Measurements from ENCODE around the gene ARL2.
A peak's percentile ranks its signal among the peaks of the same experiment; 100 is the strongest.
"Not testable (repeated sequence)": the region's sequence is repeated elsewhere in the genome, so short reads cannot be mapped to it uniquely, and the experiment has no call there.

The ARL2 gene

GRCh38 chr11:65021509-65021908, 7.5 kb downstream of the ARL2 start:
- DNase-seq = no peak
- Histone ChIP-seq H3K27me3 (replicated peaks) (no peaks in the 10 kb centered on the region), H3K36me3 (replicated peaks) (no peaks in the 10 kb centered on the region), H3K27ac (no peak overlapping the region), H3K4me3 (ENCODE audit: low read depth, low read length) (no peak overlapping the region)
- TF ChIP-seq, protein P1, sequence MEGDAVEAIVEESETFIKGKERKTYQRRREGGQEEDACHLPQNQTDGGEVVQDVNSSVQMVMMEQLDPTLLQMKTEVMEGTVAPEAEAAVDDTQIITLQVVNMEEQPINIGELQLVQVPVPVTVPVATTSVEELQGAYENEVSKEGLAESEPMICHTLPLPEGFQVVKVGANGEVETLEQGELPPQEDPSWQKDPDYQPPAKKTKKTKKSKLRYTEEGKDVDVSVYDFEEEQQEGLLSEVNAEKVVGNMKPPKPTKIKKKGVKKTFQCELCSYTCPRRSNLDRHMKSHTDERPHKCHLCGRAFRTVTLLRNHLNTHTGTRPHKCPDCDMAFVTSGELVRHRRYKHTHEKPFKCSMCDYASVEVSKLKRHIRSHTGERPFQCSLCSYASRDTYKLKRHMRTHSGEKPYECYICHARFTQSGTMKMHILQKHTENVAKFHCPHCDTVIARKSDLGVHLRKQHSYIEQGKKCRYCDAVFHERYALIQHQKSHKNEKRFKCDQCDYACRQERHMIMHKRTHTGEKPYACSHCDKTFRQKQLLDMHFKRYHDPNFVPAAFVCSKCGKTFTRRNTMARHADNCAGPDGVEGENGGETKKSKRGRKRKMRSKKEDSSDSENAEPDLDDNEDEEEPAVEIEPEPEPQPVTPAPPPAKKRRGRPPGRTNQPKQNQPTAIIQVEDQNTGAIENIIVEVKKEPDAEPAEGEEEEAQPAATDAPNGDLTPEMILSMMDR (IDR thresholded peaks at IDR 0.05; ENCODE audit: low read depth, low read length, missing control alignments) = no peak
- in situ Hi-C loops (cut with HindIII; ENCODE audit: low pct_ligation_motif_present, low sequenced_read_pairs) = no loop called here

DNA sequence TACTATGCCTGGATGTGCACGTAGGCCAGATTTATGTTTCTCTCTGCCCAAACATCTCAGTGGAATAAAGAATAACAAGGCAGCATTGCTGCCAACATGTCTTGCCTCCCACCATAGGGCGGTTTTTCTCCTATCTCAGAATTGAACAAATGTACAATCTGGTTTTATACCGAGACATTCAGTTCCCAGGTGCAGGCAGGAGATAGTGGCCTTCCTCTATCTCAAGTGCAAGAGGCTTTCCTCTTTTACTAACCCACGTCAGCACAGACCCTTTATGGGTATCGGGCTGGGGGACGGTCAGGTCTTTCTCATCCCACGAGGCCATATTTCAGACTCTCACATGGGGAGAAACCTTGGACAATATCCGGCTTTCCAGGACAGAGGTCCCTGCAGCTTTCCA, 9.5 kb downstream of the ARL2 start:
- in situ Hi-C loops (cut with HindIII; ENCODE audit: low pct_ligation_motif_present, low sequenced_read_pairs); H3K27me3 ChIP-seq (replicated peaks): not testable (repeated sequence)

DNA sequence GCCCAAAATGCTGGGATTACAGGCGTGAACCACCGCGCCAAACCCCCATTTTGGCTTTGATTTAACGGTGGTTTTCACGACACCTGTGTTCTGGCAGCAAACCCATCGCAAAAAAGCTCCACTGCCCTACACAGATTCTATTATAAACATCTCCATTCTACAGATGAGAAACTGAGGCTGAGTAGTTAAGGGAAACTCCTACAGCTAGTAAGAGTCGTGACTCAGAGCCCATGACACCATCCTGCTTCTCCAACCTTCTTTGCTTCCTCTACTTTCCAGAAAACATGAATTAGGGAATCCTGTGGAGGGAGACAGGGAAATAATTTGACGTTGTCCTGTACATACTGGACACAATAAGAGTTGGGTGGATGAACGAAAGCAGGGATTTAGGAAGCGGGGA, 12.8 kb downstream of the ARL2 start:
- Histone ChIP-seq H3K4me3 (ENCODE audit: low read depth, low read length) (peak overlapping the region; percentile 71), H3K36me3 (replicated peaks) (no peaks in the 10 kb centered on the region), H3K27me3 (replicated peaks) (no peaks in the 10 kb centered on the region), H3K27ac (no peak overlapping the region)
- in situ Hi-C loops (cut with HindIII; ENCODE audit: low pct_ligation_motif_present, low sequenced_read_pairs) = no loop called here
- TF ChIP-seq, protein P1 (IDR thresholded peaks at IDR 0.05; ENCODE audit: low read depth, low read length, missing control alignments) = no peak
- DNase-seq = no peak

More for the DNA sequence above, 9.5 kb downstream of the ARL2 start:
- not testable (repeated sequence) for H3K4me3 ChIP-seq (ENCODE audit: low read depth, low read length); H3K27ac ChIP-seq; H3K36me3 ChIP-seq (replicated peaks); DNase-seq

DNA sequence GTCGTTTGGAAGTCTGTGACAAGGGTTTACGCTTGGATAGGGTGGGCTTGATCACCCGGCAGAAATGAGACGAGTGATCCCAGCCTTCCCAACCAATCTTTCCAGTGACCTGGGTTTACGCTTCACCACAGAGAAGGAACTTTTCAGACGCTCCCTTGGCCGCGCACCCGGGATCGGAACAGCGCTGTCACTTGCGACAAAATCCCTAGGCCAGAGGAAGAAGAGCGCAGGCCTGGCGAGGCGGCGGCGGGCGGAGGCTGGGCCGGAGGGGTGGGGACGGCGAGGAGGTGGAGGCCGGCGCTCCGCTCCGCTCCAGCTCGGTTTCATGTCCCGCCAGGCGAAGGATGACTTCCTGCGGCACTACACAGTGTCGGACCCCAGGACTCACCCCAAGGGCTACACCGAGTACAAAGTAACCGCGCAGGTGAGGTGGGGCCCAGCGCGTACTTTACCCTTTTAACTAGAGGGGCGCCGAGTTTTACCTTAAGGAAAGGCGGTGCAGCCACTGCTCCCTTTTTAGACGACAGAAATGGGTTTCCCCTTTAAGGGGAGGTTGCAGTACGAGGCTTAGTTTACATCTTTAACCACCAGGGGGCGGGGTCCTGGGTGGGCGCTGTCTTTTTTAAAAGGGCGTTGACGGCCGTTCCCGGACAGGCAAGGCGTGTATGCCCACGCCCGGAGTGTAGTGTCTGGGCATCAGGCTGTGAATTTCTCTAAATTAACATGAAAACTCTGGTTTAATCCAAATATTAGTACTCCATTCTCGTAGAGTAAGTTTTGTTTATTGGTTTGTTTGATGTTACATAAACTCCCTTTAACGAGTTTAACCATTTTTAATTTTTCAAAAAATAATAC, 13.5 kb downstream of the ARL2 start, which contains the start of gene SNX15:
TSS of gene SNX15 (plus strand) at position 227 of the 855 bp plus-strand sequence. CDS start at position 326, 99 bp downstream.
- peak within 1 kb of the TSS; percentile 58 for H3K27ac ChIP-seq
- H3K4me3 ChIP-seq (ENCODE audit: low read depth, low read length) = peak within 1 kb of the TSS; percentile 71
- in situ Hi-C loops (cut with HindIII; ENCODE audit: low pct_ligation_motif_present, low sequenced_read_pairs) = no loop called here
- H3K36me3 ChIP-seq (replicated peaks) = peaks cover 2% of the 10 kb centered on the region
- no peaks in the 10 kb centered on the region for H3K27me3 ChIP-seq (replicated peaks)
- TF ChIP-seq, protein P1 (IDR thresholded peaks at IDR 0.05; ENCODE audit: low read depth, low read length, missing control alignments) = peak; percentile 75
- DNase-seq = peak; percentile 94

GRCh38 chr11:65032216-65032615, 18.3 kb downstream of the ARL2 start:
- DNase-seq = no peak
- Histone ChIP-seq H3K27ac (no peak overlapping the region), H3K4me3 (ENCODE audit: low read depth, low read length) (no peak overlapping the region), H3K36me3 (replicated peaks) (peaks cover 9% of the 10 kb centered on the region), H3K27me3 (replicated peaks) (no peaks in the 10 kb centered on the region)
- TF ChIP-seq, protein P1 (IDR thresholded peaks at IDR 0.05; ENCODE audit: low read depth, low read length, missing control alignments) = no peak
- in situ Hi-C loops (cut with HindIII; ENCODE audit: low pct_ligation_motif_present, low sequenced_read_pairs) = no loop called here

- DNase-seq = no peak
- in situ Hi-C loops (cut with HindIII; ENCODE audit: low pct_ligation_motif_present, low sequenced_read_pairs) = no loop called here
- Histone ChIP-seq H3K4me3 (ENCODE audit: low read depth, low read length) (no peak overlapping the region), H3K27me3 (replicated peaks) (no peaks in the 10 kb centered on the region), H3K27ac (no peak overlapping the region), H3K36me3 (replicated peaks) (peaks cover 12% of the 10 kb centered on the region)
- TF ChIP-seq, protein P1 (IDR thresholded peaks at IDR 0.05; ENCODE audit: low read depth, low read length, missing control alignments) = no peak
Observed at GRCh38 chr11:65034423-65034822, 20.5 kb downstream of the ARL2 start.
